B cell (primary cell): Measurements from ENCODE around the gene KCTD5. TPM values are rescaled to one million over a fixed set of nuclear protein-coding genes. Genes with fewer than 3 reads are reported as not detected.

Experiments used
- ATAC-seq: fragments of 200-7000 bp; cut with Tn5 transposase; one replicate; pipeline ENCODE4 v1.10.0; 2021; ENCODE audit warnings: low read depth, mild to moderate bottlenecking, moderate number of reproducible peaks, moderate library complexity
- CTCF ChIA-PET: fragments of 350-600 bp; sonication (Branson Sonifier 250); formaldehyde crosslinking; loops from one replicate; lab custom pipeline; 2021; ENCODE audit warnings: antibody characterized with exemption, inconsistent platforms; lab: Charles Lee
- POLR2A ChIA-PET: fragments of 350-600 bp; sonication (Branson Sonifier 250); formaldehyde crosslinking; loops from one replicate; lab custom pipeline; 2021; ENCODE audit warnings: antibody characterized with exemption; lab: Charles Lee
- DNase-seq: peaks from one replicate; pipeline ENCODE4 v3.0.0; 2013
- H2AFZ ChIP-seq: 2 replicates; pipeline ENCODE4 v1.6.1; 2012; ENCODE audit warnings: mild to moderate bottlenecking, low read depth, low read length; ENCODE audit not compliant: insufficient read depth, poor library complexity, severe bottlenecking
- H3K27ac ChIP-seq, 2 donors: 1 replicate in 1 of 2; 2 replicates in 1 of 2; pipeline ENCODE4 v1.5.1; 2012 to 2013; ENCODE audit warnings: low read length in 2 of 2, mild to moderate bottlenecking in 2 of 2, moderate library complexity in 1 of 2
- H3K27me3 ChIP-seq, 4 experiments: fragments of 200-600 bp in 1 of 4; sonication (generic) in 1 of 4; replicated peaks in 1 of 4; 1 replicate in 2 of 4; 2 replicates in 2 of 4; pipeline versions ENCODE4 v1.6.1 to v1.7.0; 2013 to 2016; ENCODE audit warnings: low read length in 3 of 4, mild to moderate bottlenecking in 2 of 4, mixed read lengths in 1 of 4, moderate library complexity in 1 of 4; ENCODE audit not compliant: insufficient read depth in 4 of 4, control insufficient read depth in 3 of 4; ENCODE audit errors: control extremely low read depth in 1 of 4
- H3K36me3 ChIP-seq, 2 experiments: replicated peaks in 1 of 2; 1 replicate in 1 of 2; 2 replicates in 1 of 2; pipeline versions ENCODE4 v1.6.1 to v1.7.1; 2013; ENCODE audit warnings: low read length in 1 of 2; ENCODE audit not compliant: insufficient read depth in 2 of 2, control insufficient read depth in 1 of 2; ENCODE audit errors: control extremely low read depth in 1 of 2, extremely low read depth in 1 of 2
- H3K4me1 ChIP-seq, 2 donors: fragments of 200-600 bp in 1 of 2; sonication (generic) in 1 of 2; 1 replicate in 1 of 2; 2 replicates in 1 of 2; pipeline versions ENCODE4 v1.5.1 to v1.6.1; 2013 to 2017; ENCODE audit warnings: low read length in 2 of 2; ENCODE audit not compliant: control insufficient read depth in 2 of 2, insufficient read depth in 2 of 2
- H3K4me2 ChIP-seq: replicated peaks from 2 replicates; pipeline ENCODE3; 2012; ENCODE audit warnings: mild to moderate bottlenecking, low read depth, low read length; ENCODE audit not compliant: poor library complexity, severe bottlenecking
- H3K4me3 ChIP-seq, 5 experiments: fragments of 200-600 bp in 1 of 5; sonication (generic) in 1 of 5; 1 replicate in 3 of 5; 2 replicates in 2 of 5; pipeline versions ENCODE4 v1.5.1 to v1.7.0; 2011 to 2016; ENCODE audit warnings: low read length in 4 of 5, mild to moderate bottlenecking in 4 of 5, low read depth in 2 of 5, control low read depth in 1 of 5, moderate library complexity in 1 of 5; ENCODE audit not compliant: insufficient read depth in 1 of 5; ENCODE audit errors: control extremely low read depth in 1 of 5, extremely low read depth in 1 of 5
- H3K79me2 ChIP-seq: fragments of 200-600 bp; sonication (generic); one replicate; pipeline ENCODE4 v1.6.0; 2016; ENCODE audit warnings: low read length; ENCODE audit not compliant: control insufficient read depth, insufficient read depth
- H3K9ac ChIP-seq: fragments of 200-600 bp; sonication (generic); 2 replicates; pipeline ENCODE4 v1.6.1; 2017; ENCODE audit warnings: mild to moderate bottlenecking, low read length, moderate library complexity
- H3K9me3 ChIP-seq, 3 donors: one replicate each; pipeline versions ENCODE4 v1.6.1 to v1.7.1; 2013; ENCODE audit warnings: low read length in 2 of 3; ENCODE audit not compliant: control insufficient read depth in 2 of 3, insufficient read depth in 1 of 3; ENCODE audit errors: control extremely low read depth in 1 of 3
- H4K20me1 ChIP-seq: 2 replicates; pipeline ENCODE4 v1.6.0; 2012; ENCODE audit warnings: mild to moderate bottlenecking, low read length; ENCODE audit not compliant: insufficient read depth, control insufficient read depth, poor library complexity, severe bottlenecking
- H3K27ac Mint-ChIP-seq: one replicate; pipeline ENCODE4 v1.8.0; 2021; ENCODE audit warnings: mixed read lengths
- H3K27me3 Mint-ChIP-seq: one replicate; pipeline ENCODE4 v1.8.0; 2021; ENCODE audit warnings: mixed read lengths
- H3K4me1 Mint-ChIP-seq: one replicate; pipeline ENCODE4 v1.8.0; 2021; ENCODE audit warnings: mixed read lengths
- H3K4me3 Mint-ChIP-seq: one replicate; pipeline ENCODE4 v1.8.0; 2021; ENCODE audit warnings: mixed read lengths
- H3K9me3 Mint-ChIP-seq: one replicate; pipeline ENCODE4 v1.8.0; 2022; ENCODE audit warnings: mixed read lengths; ENCODE audit not compliant: insufficient read depth
- EZH2 ChIP-seq: IDR thresholded peaks from 2 replicates; pipeline ENCODE4 v1.6.1; 2012; ENCODE audit warnings: borderline replicate concordance, low read depth, mild to moderate bottlenecking, moderate library complexity, low read length; ENCODE audit not compliant: insufficient read depth, poor library complexity, severe bottlenecking
- WGBS: methylation state at CpG from one replicate; pipeline ENCODE4 v1.1.5; 2013; ENCODE audit warnings: missing lambda C conversion rate; ENCODE audit not compliant: insufficient coverage; 5-methylcytosine and 5-hydroxymethylcytosine counted together
- intact Hi-C: fragments of 100-400 bp; cut with micrococcal nuclease; formaldehyde crosslinking; loops from one replicate; pipeline ENCODE4 v1.10.0; 2022
- polyA plus RNA-seq: library from polyadenylated mRNA; depleted of rRNA; stranded (reverse); fragments of >200 nt; gene quantifications from 2 replicates; pipeline ENCODE4 v1.2.3, GENCODE V29; 2012
- total RNA-seq, 2 donors: library from RNA; stranded (reverse); fragments of 120-200 nt in 1 of 2; gene quantifications; 1 replicate in 1 of 2; 2 replicates in 1 of 2; pipeline versions ENCODE4 v1.2.3 to v1.2.4, GENCODE V29; 2013 to 2022
- TF ChIP-seq, protein P1 (sequence below): fragments of 200-600 bp; IDR thresholded peaks from one replicate; pipeline ENCODE4 v1.8.0; 2022; ENCODE audit warnings: antibody characterized with exemption, mild to moderate bottlenecking

Gene KCTD5
- total and polyA plus RNA-seq, 2 donors (not counting 1 experiment from before 2014, with no cell fraction given): 17.2 to 37.3 TPM

DNA sequence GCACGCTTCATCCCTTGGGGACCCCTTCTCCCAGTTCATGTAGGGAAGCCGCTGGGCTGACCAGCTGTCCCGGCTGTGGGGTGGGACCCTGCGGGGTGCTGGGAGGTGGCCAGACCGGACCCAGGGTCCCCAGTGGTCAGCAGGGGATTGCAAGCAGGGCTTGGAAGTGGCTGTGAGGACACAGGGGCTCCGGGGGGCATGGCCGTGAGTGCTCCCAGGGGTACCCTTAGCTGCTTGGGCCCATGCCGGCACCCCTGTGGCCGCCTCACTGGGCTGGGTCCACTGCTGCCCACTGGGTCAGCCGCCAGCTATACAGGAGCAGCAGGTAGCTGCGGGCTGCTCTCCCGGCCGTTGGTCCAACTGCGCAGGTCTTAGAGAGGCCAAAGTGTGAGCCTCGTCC is 18.9 kb downstream of the KCTD5 start:
- no peak overlapping the region for H3K27ac ChIP-seq
- peaks cover 51% of the 10 kb centered on the region for H3K79me2 ChIP-seq
- no peak overlapping the region for H2AFZ ChIP-seq
- ChIA-PET POLR2A (no interaction called here), CTCF (no interaction called here)
- H3K36me3 ChIP-seq: peaks cover 3 to 91% of the 10 kb centered on the region in 2 experiments
- DNase-seq: no peak
- no peak overlapping the region for H3K4me2 ChIP-seq
- no peaks in the 10 kb centered on the region for H3K9me3 Mint-ChIP-seq
- no peaks in the 10 kb centered on the region for H3K27me3 Mint-ChIP-seq
- H3K4me3 Mint-ChIP-seq: no peak overlapping the region
- no peak overlapping the region for H3K9ac ChIP-seq
- H3K27ac Mint-ChIP-seq: no peak overlapping the region
- TF ChIP-seq, protein P1, sequence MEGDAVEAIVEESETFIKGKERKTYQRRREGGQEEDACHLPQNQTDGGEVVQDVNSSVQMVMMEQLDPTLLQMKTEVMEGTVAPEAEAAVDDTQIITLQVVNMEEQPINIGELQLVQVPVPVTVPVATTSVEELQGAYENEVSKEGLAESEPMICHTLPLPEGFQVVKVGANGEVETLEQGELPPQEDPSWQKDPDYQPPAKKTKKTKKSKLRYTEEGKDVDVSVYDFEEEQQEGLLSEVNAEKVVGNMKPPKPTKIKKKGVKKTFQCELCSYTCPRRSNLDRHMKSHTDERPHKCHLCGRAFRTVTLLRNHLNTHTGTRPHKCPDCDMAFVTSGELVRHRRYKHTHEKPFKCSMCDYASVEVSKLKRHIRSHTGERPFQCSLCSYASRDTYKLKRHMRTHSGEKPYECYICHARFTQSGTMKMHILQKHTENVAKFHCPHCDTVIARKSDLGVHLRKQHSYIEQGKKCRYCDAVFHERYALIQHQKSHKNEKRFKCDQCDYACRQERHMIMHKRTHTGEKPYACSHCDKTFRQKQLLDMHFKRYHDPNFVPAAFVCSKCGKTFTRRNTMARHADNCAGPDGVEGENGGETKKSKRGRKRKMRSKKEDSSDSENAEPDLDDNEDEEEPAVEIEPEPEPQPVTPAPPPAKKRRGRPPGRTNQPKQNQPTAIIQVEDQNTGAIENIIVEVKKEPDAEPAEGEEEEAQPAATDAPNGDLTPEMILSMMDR: no peak
- no peak for TF ChIP-seq EZH2
- WGBS: 98% methylated on average over 15 of the region's 15 CpGs
- no peak for ATAC-seq
- H4K20me1 ChIP-seq: peaks cover 95% of the 10 kb centered on the region
- no peaks in the 10 kb centered on the region for H3K4me1 Mint-ChIP-seq
- no peaks in the 10 kb centered on the region for H3K27me3 ChIP-seq
- no peaks in the 10 kb centered on the region for H3K9me3 ChIP-seq
- intact Hi-C loops: no loop called here
- H3K4me1 ChIP-seq: no peaks in the 10 kb centered on the region
- H3K4me3 ChIP-seq: no peak overlapping the region

- Histone ChIP-seq H3K79me2 (peaks cover 47% of the 10 kb centered on the region), H3K4me3 (no peak overlapping the region), H3K27me3 (no peaks in the 10 kb centered on the region), H3K4me1 (no peaks in the 10 kb centered on the region), H3K36me3 (peaks cover 3 to 88% of the 10 kb centered on the region in 2 experiments), H3K27ac (no peak overlapping the region), H3K9ac (no peak overlapping the region), H2AFZ (no peak overlapping the region), H3K9me3 (no peaks in the 10 kb centered on the region), H4K20me1 (peaks cover 97% of the 10 kb centered on the region), H3K4me2 (no peak overlapping the region)
- H3K4me3 Mint-ChIP-seq: no peak overlapping the region
- CTCF ChIA-PET: interaction anchor here (0.6 kb wide), 1 partner anchor 218 kb away, joined by 3 read pairs; no protein-coding TSS in a partner anchor
- H3K9me3 Mint-ChIP-seq: no peaks in the 10 kb centered on the region
- intact Hi-C loops: no loop called here
- TF ChIP-seq, protein P1: no peak
- no peak for TF ChIP-seq EZH2
- DNase-seq (no peak), ATAC-seq (no peak)
- WGBS: 89% methylated on average over 29 of the region's 29 CpGs
- no peaks in the 10 kb centered on the region for H3K4me1 Mint-ChIP-seq
- H3K27me3 Mint-ChIP-seq: no peaks in the 10 kb centered on the region
- POLR2A ChIA-PET: no interaction called here
- no peak overlapping the region for H3K27ac Mint-ChIP-seq
Observed at GRCh38 chr16:2701713-2702437, 19.6 kb downstream of the KCTD5 start.
